ENCODE results near the gene OXT. TPM values are rescaled to one million over a fixed set of nuclear protein-coding genes. Genes with fewer than 3 reads are reported as not detected.
A peak's percentile ranks its signal among the peaks of the same experiment; 100 is the strongest.

Gene OXT
- total RNA-seq, 1 donor from 2014 or later: 8.4 TPM

DNA sequence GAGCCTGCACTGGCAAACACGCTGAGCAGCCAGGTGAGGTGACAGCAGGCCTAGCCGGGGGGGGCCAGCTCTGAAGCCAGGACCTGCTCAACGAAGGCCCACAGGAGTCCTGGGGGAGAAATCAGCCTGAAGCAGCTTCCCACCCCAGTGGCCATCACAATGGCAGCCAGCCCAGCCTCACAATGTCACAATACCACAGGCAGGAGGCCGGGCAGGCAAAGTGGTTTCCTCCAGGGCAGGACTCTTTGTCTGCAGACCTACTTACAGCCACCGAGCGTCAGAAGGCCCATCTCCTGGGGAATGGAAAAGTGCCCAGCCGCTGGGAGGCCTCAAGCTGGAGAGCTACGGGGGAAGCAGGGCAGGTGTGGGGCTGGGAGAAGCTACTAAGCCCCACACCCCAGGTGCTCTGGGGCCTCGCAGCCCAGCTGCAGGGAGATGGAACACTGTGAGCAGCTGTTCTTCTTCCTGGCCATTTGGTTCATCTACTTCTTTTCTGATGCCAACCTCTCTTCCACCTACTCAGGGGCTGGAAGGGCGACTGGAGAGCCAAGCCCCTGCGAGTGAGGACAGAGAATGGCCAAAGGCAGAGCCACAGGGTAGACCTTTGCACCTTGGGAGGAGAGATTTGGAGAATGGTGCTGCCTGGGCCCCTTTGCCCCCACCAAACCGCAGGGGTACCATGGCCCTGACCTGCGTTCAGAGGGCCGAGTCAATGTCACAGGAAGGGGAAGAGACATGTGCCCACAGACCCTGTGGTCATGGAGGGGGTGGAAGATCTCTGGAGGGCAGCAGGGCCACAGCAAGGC lies 35.4 kb downstream of the OXT start:
- DNase-seq (ENCODE audit: low spot score) (no peak), ATAC-seq (no peak)

DNA sequence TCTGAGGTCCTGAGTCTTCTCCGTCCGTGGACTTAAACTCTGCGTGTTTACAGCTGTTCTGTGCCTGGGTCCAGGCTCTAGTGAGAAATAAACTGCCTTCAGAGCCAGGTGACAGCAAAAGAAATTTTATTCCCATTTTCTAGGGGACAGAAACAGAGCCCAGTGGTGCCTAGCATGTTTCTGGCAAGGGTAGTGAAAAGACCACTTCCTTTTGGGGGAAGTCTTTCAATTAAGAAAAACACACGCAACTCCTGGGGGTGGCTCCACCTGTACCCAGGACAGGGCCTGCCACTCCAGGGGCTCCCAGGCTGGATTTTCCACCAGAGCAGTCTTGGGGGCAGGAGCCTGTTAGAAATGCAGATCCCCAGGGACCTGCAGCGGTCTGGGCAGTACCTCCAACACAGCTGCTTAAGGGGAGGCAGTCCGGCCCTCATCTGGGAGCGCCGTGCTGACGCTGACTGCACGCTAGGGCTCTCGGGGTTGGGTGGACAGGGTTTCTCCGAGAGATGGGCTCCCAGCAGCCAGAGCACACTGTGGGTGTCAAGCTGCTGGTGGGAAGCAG lies 36.1 kb downstream of the OXT start:
- DNase-seq (ENCODE audit: low spot score): no peak
- ATAC-seq: no peak

DNA sequence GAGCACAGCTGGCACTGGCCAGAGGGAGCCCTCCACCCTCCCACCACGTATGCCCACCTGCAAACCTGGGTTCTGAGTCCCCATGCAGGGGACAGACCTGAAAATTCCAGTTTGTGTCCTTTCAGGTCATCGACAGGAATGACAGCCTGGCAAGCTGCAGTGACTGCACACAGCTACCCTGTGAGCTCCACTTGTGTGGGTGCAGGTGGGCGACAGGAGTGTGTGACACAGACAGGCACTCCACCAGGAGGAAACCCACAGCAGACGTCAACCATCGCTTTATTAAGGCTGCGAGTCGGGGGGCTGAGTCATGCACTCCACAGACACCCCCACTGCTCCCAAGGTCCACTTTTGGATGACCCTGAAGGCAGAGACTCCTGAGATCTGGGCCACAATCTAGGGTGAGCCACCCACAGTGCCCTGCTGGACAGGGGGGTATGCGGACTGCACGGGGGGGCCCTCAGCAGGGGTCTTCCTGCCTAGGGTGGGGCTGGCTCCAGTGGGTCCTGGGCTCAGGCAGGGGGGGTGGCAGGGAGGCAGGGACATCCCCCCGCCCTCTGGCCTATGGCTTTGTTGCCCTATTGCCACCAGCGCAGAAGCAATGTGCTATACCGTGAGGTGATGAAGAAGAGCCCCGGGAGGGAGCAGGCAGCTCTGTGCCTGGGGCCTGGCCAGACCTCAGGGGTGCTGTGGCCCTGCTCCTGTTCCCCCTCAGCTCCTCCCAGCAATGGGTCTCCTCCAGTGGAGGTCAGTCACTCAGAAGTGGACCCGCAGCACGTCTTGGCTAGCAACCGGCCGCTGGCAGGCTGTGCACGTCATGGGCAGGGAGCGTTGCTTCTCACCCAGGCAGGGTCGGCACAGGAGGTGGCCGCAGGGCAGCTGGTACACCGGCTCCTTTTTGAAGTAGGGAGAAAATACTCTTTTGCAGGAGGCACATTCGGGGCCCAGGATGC lies 38.2 kb downstream of the OXT start:
- no peak for ATAC-seq
- no peak for DNase-seq (ENCODE audit: low spot score)

DNA sequence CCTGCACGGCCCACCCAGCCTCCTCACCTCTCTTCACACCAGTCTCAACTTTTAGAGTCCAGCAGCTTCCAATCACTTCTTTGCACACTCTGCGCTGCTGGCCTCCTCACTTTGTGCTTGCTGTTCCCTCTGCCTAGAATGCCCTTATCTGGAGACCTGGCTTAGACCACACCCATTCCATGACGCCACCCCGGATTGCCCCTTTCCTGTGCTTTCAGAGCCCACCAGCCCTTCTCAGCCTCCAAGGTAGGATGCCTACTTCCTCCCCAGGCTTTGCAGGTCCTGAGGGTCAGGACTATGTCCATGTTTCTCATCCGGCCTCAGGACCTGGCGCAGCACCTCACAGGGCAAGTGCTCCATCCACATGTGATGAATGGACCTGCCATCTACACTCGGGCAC lies 40.1 kb downstream of the OXT start:
- ATAC-seq (no peak), DNase-seq (ENCODE audit: low spot score) (no peak)

DNA sequence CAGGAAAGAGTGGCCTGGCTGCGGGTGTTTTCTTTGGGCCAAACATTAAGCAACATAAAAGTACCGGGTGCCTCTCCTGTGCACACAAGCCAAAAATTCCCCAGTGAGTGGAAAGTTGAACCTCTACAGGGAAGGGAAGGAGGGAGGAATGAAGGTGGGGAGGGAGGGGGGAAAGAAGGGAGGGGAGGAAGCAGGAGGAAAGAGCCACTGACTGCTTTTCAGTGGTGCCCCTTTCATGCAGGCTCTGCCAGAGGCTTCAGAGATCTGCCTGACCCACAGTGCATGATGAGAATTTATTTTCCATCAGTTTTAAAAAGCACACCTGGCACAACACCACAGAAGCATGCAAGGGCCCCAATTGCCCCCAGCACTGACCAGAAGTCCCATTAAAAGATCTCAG lies 40.6 kb downstream of the OXT start:
- ATAC-seq (no peak), DNase-seq (ENCODE audit: low spot score) (no peak)

DNA sequence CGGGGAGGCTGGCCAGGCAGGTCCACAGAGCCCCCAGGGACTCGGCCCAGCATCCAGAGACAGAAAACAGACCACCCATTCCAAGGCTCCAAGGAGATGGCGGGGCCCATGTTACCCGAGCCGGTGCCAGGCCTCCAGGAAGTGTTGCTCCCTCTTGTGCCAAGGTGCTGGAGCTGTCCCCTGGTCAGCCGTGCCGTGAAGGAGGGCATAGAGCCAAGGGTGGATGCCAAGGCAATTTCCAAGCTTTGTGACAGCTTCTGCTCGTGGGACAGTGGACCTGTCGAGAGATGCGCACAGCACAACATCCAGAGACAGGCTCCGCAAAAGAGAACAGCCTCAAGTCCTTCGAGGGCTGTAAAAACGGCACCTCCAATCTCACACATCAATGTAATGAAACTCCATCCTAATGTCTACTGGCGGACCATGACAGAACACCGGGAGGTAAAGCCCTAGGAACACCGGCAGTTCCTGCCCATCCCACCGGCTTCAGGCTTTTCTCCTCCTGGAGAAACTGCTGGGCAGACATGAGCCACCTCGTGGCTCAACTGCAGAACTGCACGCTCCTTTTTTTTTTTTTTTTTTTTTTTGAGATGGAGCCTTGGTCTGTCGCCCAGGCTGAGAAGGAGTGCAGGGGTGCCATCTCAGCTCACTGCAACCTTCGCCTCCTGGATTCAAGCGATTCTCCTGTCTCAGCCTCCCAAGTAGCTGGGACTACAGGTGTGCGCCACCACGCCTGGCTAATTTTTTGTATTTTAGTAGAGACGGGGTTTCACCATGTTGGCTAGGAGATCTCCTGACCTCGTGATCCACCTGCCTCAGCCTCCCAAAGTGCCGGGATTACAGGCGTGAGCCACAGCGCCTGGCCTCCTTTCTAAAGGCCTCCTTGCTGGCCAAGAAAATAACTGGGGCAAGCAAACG lies 44.0 kb downstream of the OXT start:
- ATAC-seq: peak; percentile 71
- DNase-seq (ENCODE audit: low spot score): no peak

DNA sequence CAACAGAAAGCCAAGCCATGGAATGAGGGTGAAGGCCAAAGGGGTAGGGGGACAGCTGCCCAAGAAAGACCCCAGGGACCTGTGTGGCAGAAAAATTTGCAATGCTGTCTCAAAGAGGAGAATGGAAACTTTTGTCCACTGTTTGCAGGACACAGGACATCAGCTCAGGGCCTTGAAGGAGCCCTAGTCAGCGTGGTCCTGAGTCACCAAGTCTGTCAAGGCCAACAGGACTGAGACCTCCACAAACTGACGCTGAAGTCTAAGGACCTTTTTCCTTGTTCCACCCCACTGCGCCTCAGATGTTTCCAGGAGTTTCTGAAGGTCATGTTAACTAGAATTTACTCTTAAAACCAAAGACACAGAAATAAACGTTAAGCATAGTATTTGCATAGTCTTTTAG lies 44.9 kb downstream of the OXT start:
- ATAC-seq (no peak), DNase-seq (ENCODE audit: low spot score) (no peak)

DNA sequence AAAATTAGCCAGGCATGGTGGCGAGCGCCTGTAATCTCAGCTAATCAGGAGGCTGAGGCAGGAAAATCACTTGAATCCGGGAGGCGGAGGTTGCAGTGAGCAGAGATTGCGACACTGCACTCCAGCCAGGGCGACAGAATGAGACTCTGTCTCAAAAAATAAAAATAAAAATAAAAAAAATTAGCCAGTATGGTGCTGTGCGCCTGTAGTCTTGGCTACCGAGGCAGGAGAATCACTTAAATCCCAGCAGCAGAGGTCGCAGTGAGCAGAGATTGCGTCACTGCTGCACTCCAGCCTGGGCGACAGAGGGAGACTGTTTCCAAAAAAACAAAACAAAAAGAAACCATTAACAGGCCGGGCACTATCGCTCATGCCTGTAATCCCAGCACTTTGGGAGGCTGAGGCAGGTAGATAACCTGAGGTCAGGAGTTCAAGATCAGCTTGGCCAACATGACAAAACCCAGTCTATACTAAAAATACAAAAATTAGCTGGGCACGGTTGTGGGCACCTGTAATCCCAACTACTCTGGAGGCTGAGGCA lies 46.5 kb downstream of the OXT start:
- DNase-seq (ENCODE audit: low spot score) (peak; percentile 72), ATAC-seq (peak; percentile 89)

DNA sequence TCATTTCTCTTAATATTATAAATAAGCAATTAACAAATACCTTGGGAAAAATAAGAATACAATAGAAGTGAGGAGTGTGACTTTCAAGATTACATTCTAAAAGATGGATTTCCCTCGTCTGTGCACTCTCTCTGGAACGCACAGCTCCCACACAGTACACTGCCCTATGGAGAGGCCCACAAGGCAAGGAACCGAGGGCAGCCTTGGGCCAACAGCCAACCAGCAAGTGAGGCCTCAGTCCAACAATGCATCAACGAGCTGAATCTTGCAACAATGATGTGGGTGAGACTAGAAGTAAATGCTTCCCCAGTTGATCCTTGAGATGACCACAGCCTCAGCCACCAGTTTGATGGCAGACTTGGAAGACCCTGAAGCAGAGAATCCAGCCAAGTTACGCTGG lies 47.6 kb downstream of the OXT start:
- ATAC-seq (no peak), DNase-seq (ENCODE audit: low spot score) (no peak)

DNA sequence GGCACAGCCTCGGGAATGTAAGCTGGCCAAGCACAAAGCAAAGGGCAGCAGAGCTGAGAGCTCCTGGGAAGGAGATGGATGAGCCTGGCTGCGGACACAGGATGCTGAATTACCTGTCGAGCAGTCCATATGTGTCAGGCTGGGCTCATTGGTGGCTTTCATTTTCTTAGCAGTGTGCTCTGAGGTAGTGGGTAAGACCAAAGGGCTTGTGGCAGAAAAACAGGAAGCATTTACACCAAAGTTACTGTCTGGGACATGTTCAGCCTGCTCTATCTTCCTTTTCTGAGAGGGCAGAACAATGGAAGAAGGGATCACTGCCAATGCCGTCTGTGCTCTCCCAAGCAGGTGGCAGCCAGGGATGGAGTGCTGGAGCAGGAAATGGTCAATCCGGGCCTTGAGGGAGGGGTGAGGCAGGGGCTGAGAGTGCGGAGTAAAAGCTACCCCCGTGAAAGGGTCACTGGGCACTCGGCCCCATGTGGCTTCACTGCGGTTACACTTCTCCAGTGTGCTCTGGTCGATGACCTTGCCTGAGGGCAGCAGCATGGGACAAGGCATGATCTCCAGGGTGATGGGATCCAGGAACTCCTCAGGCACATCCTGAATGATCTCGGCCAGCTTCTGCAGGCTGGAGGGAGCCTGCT lies 50.0 kb downstream of the OXT start:
- no peak for ATAC-seq
- no peak for DNase-seq (ENCODE audit: low spot score)

Other genes starting within 250 kb of the OXT start
- 21.4 TPM for gene PCED1A, start 231.0 kb upstream of the OXT start, total RNA-seq
- 19.3 TPM for gene VPS16, start 230.9 kb upstream of the OXT start, total RNA-seq
- gene PTPRA, start 198.1 kb upstream of the OXT start, total RNA-seq: 15.3 TPM
- gene GNRH2, start 28.0 kb upstream of the OXT start, total RNA-seq: 1.6 TPM
- gene MRPS26, start 25.6 kb upstream of the OXT start, total RNA-seq: 48.3 TPM
- not detected for gene AVP, start 13.1 kb downstream of the OXT start, total RNA-seq
- 9.3 TPM for gene FASTKD5, start 88.2 kb downstream of the OXT start, total RNA-seq
- 2.7 TPM for gene UBOX5, start 88.2 kb downstream of the OXT start, total RNA-seq
- gene LZTS3, start 101.9 kb downstream of the OXT start, total RNA-seq: 5.7 TPM
- 71.0 TPM for gene DDRGK1, start 133.1 kb downstream of the OXT start, total RNA-seq
- 25.3 TPM for gene ITPA, start 137.9 kb downstream of the OXT start, total RNA-seq
- 0.18 TPM for gene SLC4A11, start 167.6 kb downstream of the OXT start, total RNA-seq